ENCODE results near the gene KDM8. TPM values are rescaled to one million over a fixed set of nuclear protein-coding genes. Genes with fewer than 3 reads are reported as not detected.
"Not testable (repeated sequence)": the region's sequence is repeated elsewhere in the genome, so short reads cannot be mapped to it uniquely, and the experiment has no call there.

Gene KDM8
- total RNA-seq, 1 experiment from 2014 or later, result 3.7 TPM

GRCh38 chr16:27191352-27191924, 11.9 kb upstream of the KDM8 start:
- DNase-seq (ENCODE audit: low read depth), result no peak

GRCh38 chr16:27193300-27193990, 9.9 kb upstream of the KDM8 start:
- DNase-seq (ENCODE audit: low read depth), result no peak

GRCh38 chr16:27195076-27195741, 8.1 kb upstream of the KDM8 start:
- no peak for DNase-seq (ENCODE audit: low read depth)

- no peak for DNase-seq (ENCODE audit: low read depth)
Measured at GRCh38 chr16:27195941-27196595, 7.3 kb upstream of the KDM8 start.

- no peak for DNase-seq (ENCODE audit: low read depth)
Measured at GRCh38 chr16:27197004-27197403, 6.3 kb upstream of the KDM8 start.

GRCh38 chr16:27198451-27199234, 4.7 kb upstream of the KDM8 start:
- DNase-seq (ENCODE audit: low read depth), result no peak

GRCh38 chr16:27199235-27199586, 4.1 kb upstream of the KDM8 start:
- no peak for DNase-seq (ENCODE audit: low read depth)

- DNase-seq (ENCODE audit: low read depth), result peak; percentile 20
Measured at GRCh38 chr16:27199736-27200135, 3.6 kb upstream of the KDM8 start.

GRCh38 chr16:27200914-27201313, 2.4 kb upstream of the KDM8 start:
- not testable (repeated sequence) for DNase-seq (ENCODE audit: low read depth)

- peak; percentile 91 for DNase-seq (ENCODE audit: low read depth)
Measured at GRCh38 chr16:27202923-27203506, 311 bp upstream of the KDM8 start.

- DNase-seq (ENCODE audit: low read depth), result no peak
Measured at GRCh38 chr16:27204312-27204915, 1.1 kb downstream of the KDM8 start.

- no peak for DNase-seq (ENCODE audit: low read depth)
Measured at GRCh38 chr16:27205423-27206065, 2.2 kb downstream of the KDM8 start.

GRCh38 chr16:27207121-27207520, 3.8 kb downstream of the KDM8 start:
- DNase-seq (ENCODE audit: low read depth), result not testable (repeated sequence)

- DNase-seq (ENCODE audit: low read depth), result no peak
Measured at GRCh38 chr16:27208081-27208680, 4.9 kb downstream of the KDM8 start.

- DNase-seq (ENCODE audit: low read depth), result no peak
Measured at GRCh38 chr16:27208796-27209195, 5.5 kb downstream of the KDM8 start.

GRCh38 chr16:27209591-27209990, 6.3 kb downstream of the KDM8 start:
- DNase-seq (ENCODE audit: low read depth), result no peak

- no peak for DNase-seq (ENCODE audit: low read depth)
Measured at GRCh38 chr16:27210174-27210573, 6.8 kb downstream of the KDM8 start.

- no peak for DNase-seq (ENCODE audit: low read depth)
Measured at GRCh38 chr16:27211026-27211425, 7.7 kb downstream of the KDM8 start.

GRCh38 chr16:27214084-27214961, 11.0 kb downstream of the KDM8 start:
- DNase-seq (ENCODE audit: low read depth), result no peak
